ENCODE data around the gene LDHB.

GRCh38 chr12:21631367-21631766 lies 26.3 kb downstream of the LDHB start:
- TF ChIP-seq CTCF (IDR thresholded peaks at IDR 0.05; ENCODE audit: low read depth, low read length) (no peak), EZH2phosphoT487 (IDR thresholded peaks at IDR 0.05; ENCODE audit: low read depth) (no peak)
